ENCODE results near the gene TTC28. TPM values are rescaled to one million over a fixed set of nuclear protein-coding genes. Genes with fewer than 3 reads are reported as not detected.

Gene TTC28
- total and polyA plus RNA-seq, 8 donors = 31.1 to 44.2 (median 41.4) TPM

DNA sequence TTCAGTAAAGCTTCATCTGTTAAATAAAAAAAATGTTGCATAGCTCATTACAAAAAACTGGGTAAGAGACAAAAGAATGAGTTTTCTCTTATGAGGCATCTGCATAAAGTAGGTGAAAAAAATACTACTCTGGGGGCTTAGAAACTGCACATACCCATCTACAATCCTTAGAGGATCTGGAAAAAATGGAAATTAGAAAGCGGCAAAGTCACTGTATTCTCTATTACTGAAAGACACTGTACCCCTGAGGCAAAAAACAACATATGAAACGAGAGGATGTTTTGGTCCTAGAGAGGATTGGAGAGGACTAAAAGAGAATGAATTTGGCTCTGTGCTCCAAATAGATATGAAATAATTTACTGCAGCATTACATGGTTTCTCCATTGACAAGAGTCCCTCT, 553.8 kb downstream of the TTC28 start:
- H3K27ac ChIP-seq = no peak overlapping the region
- H3K9me3 ChIP-seq = no peaks in the 10 kb centered on the region
- H3K36me3 ChIP-seq = no peaks in the 10 kb centered on the region
- ATAC-seq (no peak), DNase-seq (no peak)
- no peaks in the 10 kb centered on the region for H3K27me3 ChIP-seq
- TF ChIP-seq, protein P1, sequence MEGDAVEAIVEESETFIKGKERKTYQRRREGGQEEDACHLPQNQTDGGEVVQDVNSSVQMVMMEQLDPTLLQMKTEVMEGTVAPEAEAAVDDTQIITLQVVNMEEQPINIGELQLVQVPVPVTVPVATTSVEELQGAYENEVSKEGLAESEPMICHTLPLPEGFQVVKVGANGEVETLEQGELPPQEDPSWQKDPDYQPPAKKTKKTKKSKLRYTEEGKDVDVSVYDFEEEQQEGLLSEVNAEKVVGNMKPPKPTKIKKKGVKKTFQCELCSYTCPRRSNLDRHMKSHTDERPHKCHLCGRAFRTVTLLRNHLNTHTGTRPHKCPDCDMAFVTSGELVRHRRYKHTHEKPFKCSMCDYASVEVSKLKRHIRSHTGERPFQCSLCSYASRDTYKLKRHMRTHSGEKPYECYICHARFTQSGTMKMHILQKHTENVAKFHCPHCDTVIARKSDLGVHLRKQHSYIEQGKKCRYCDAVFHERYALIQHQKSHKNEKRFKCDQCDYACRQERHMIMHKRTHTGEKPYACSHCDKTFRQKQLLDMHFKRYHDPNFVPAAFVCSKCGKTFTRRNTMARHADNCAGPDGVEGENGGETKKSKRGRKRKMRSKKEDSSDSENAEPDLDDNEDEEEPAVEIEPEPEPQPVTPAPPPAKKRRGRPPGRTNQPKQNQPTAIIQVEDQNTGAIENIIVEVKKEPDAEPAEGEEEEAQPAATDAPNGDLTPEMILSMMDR (IDR thresholded peaks at IDR 0.05) = no peak
- no peaks in the 10 kb centered on the region for H3K4me1 ChIP-seq
- intact Hi-C loops (cut with DNase I) = no loop called here
- no peak overlapping the region for H3K4me3 ChIP-seq

DNA sequence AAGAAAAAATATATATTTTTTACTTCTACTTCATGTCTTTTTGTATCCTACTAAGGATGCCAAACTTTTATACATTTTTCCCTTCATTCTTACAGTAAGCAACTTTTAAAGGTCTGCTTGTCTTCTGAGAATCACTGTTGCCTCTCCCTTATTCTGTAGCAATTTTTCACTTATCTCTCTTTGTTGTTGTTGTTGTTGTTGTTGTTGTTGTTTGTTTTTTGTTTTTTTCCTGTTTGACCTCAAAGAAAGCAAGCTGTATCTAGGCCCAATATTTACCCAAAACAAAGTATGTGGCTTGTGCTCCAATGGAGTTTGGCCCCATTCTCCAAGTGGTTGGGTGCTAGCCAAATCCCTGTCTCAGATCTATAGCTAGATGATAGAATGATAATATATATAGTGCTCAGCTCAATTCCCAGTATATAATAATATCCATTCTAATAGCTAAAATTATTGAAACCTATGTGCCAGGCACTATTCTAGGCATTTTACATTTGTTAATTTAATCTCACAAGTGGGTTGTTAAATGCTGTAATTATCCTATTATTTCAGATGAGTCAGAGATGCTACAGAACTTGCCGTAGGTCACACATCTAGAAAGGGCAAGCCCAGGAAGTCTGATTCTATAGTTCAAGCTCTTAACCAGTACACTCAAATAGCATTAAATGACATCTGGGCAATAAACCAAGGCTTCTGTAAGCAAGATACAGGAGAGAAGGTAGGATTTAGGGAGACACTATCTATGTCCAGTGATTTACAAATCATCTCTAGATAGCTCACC, 555.5 kb downstream of the TTC28 start:
- TF ChIP-seq, protein P1 (IDR thresholded peaks at IDR 0.05) = no peak
- ATAC-seq (no peak), DNase-seq (no peak)
- Histone ChIP-seq H3K4me1 (no peaks in the 10 kb centered on the region), H3K27ac (no peak overlapping the region), H3K27me3 (no peaks in the 10 kb centered on the region), H3K4me3 (no peak overlapping the region), H3K36me3 (no peaks in the 10 kb centered on the region), H3K9me3 (no peaks in the 10 kb centered on the region)
- intact Hi-C loops (cut with DNase I) = no loop called here

GRCh38 chr22:28120691-28121592, 558.7 kb downstream of the TTC28 start:
- intact Hi-C loops (cut with DNase I) = no loop called here
- ATAC-seq = no peak
- TF ChIP-seq, protein P1 (IDR thresholded peaks at IDR 0.05) = no peak
- Histone ChIP-seq H3K9me3 (no peaks in the 10 kb centered on the region), H3K4me3 (no peak overlapping the region), H3K36me3 (no peaks in the 10 kb centered on the region), H3K27ac (no peak overlapping the region), H3K4me1 (no peaks in the 10 kb centered on the region), H3K27me3 (no peaks in the 10 kb centered on the region)
- no peak for DNase-seq

DNA sequence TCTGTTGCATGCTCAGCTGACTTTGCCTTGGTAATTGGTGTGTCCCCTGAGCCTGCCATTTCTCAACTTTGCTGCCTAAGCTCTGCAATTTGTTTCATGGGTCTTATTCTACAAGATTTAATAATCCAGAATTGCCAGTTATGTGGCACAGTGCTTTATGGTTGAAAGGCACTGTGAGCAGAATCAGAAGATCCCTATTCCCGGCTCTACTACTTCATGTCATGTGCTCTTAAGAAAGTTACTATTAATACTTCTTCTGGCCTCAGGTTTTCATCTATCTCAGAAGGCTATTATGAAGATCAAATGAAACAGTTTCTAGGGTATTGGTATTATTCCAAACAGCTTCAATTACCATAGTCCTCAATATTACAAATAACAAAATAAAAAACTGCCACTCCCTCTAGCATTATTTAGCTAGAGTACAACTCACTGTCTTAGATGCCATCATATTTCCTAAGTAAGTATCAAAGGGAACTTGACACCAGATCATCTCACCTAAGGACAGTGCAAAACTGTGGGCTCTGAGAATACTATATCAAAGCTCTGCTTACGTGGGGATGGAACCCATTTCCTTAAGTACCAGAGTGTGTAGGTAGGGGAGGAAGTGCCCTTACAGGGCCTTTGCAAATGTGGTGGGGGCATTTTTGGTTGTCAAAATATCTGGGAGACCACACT, 560.5 kb downstream of the TTC28 start:
- DNase-seq (no peak), ATAC-seq (no peak)
- Histone ChIP-seq H3K4me1 (no peaks in the 10 kb centered on the region), H3K4me3 (no peak overlapping the region), H3K36me3 (no peaks in the 10 kb centered on the region), H3K9me3 (no peaks in the 10 kb centered on the region), H3K27ac (no peak overlapping the region), H3K27me3 (no peaks in the 10 kb centered on the region)
- intact Hi-C loops (cut with DNase I) = no loop called here
- TF ChIP-seq, protein P1 (IDR thresholded peaks at IDR 0.05) = no peak

All from left lung (tissue), 10 donors.